ENCODE results near the gene LRRC27.

Gene LRRC27

GRCh38 chr10:132297526-132297925 is 34.5 kb upstream of the LRRC27 start:
- Mint-ChIP-seq H3K9me3 (ENCODE audit: low read depth) (no peaks in the 10 kb centered on the region), H3K27me3 (no peaks in the 10 kb centered on the region), H3K36me3 (peaks cover 2% of the 10 kb centered on the region), H3K4me3 (no peak overlapping the region), H3K27ac (no peak overlapping the region), H3K4me1 (ENCODE audit: low read depth) (peaks cover 3% of the 10 kb centered on the region)

GRCh38 chr10:132298038-132298881 is 33.7 kb upstream of the LRRC27 start:
- Mint-ChIP-seq H3K4me3 (no peak overlapping the region), H3K4me1 (ENCODE audit: low read depth) (peaks cover 3% of the 10 kb centered on the region), H3K27me3 (no peaks in the 10 kb centered on the region), H3K36me3 (peaks cover 2% of the 10 kb centered on the region), H3K9me3 (ENCODE audit: low read depth) (no peaks in the 10 kb centered on the region), H3K27ac (no peak overlapping the region)

- Mint-ChIP-seq H3K4me1 (ENCODE audit: low read depth) (peaks cover 3% of the 10 kb centered on the region), H3K36me3 (peaks cover 2% of the 10 kb centered on the region), H3K4me3 (no peak overlapping the region), H3K27ac (no peak overlapping the region), H3K27me3 (no peaks in the 10 kb centered on the region), H3K9me3 (ENCODE audit: low read depth) (no peaks in the 10 kb centered on the region)
These were observed 32.3 kb upstream of the LRRC27 start for GRCh38 chr10:132299371-132300336.

GRCh38 chr10:132300582-132300981 is 31.4 kb upstream of the LRRC27 start:
- Mint-ChIP-seq H3K27me3 (no peaks in the 10 kb centered on the region), H3K36me3 (no peaks in the 10 kb centered on the region), H3K9me3 (ENCODE audit: low read depth) (no peaks in the 10 kb centered on the region), H3K4me1 (ENCODE audit: low read depth) (peaks cover 4% of the 10 kb centered on the region), H3K27ac (no peak overlapping the region), H3K4me3 (no peak overlapping the region)

- H3K27me3 Mint-ChIP-seq, result no peaks in the 10 kb centered on the region
- no peak overlapping the region for H3K27ac Mint-ChIP-seq
- no peak overlapping the region for H3K4me3 Mint-ChIP-seq
- H3K36me3 Mint-ChIP-seq, result no peaks in the 10 kb centered on the region
- H3K4me1 Mint-ChIP-seq (ENCODE audit: low read depth), result peaks cover 7% of the 10 kb centered on the region
- H3K9me3 Mint-ChIP-seq (ENCODE audit: low read depth), result no peaks in the 10 kb centered on the region
These were observed 30.3 kb upstream of the LRRC27 start for GRCh38 chr10:132301371-132302330.

GRCh38 chr10:132302421-132303310 is 29.3 kb upstream of the LRRC27 start:
- H3K36me3 Mint-ChIP-seq, result no peaks in the 10 kb centered on the region
- peaks cover 7% of the 10 kb centered on the region for H3K4me1 Mint-ChIP-seq (ENCODE audit: low read depth)
- H3K9me3 Mint-ChIP-seq (ENCODE audit: low read depth), result no peaks in the 10 kb centered on the region
- no peak overlapping the region for H3K4me3 Mint-ChIP-seq
- no peaks in the 10 kb centered on the region for H3K27me3 Mint-ChIP-seq
- no peak overlapping the region for H3K27ac Mint-ChIP-seq

- peaks cover 7% of the 10 kb centered on the region for H3K4me1 Mint-ChIP-seq (ENCODE audit: low read depth)
- H3K27ac Mint-ChIP-seq, result no peak overlapping the region
- H3K4me3 Mint-ChIP-seq, result no peak overlapping the region
- no peaks in the 10 kb centered on the region for H3K9me3 Mint-ChIP-seq (ENCODE audit: low read depth)
- H3K36me3 Mint-ChIP-seq, result no peaks in the 10 kb centered on the region
- no peaks in the 10 kb centered on the region for H3K27me3 Mint-ChIP-seq
These were observed 28.5 kb upstream of the LRRC27 start for GRCh38 chr10:132303361-132304115.

GRCh38 chr10:132304756-132305509 is 27.1 kb upstream of the LRRC27 start:
- Mint-ChIP-seq H3K4me1 (ENCODE audit: low read depth) (peaks cover 7% of the 10 kb centered on the region), H3K36me3 (no peaks in the 10 kb centered on the region), H3K4me3 (no peak overlapping the region), H3K9me3 (ENCODE audit: low read depth) (no peaks in the 10 kb centered on the region), H3K27me3 (no peaks in the 10 kb centered on the region), H3K27ac (no peak overlapping the region)

GRCh38 chr10:132305654-132306342 is 26.2 kb upstream of the LRRC27 start:
- Mint-ChIP-seq H3K36me3 (no peaks in the 10 kb centered on the region), H3K4me3 (peak overlapping the region; percentile 90), H3K9me3 (ENCODE audit: low read depth) (no peaks in the 10 kb centered on the region), H3K4me1 (ENCODE audit: low read depth) (peaks cover 7% of the 10 kb centered on the region), H3K27me3 (no peaks in the 10 kb centered on the region), H3K27ac (no peak overlapping the region)

GRCh38 chr10:132306343-132306685 is 25.7 kb upstream of the LRRC27 start:
- Mint-ChIP-seq H3K9me3 (ENCODE audit: low read depth) (no peaks in the 10 kb centered on the region), H3K27me3 (no peaks in the 10 kb centered on the region), H3K4me3 (peak overlapping the region; percentile 90), H3K36me3 (no peaks in the 10 kb centered on the region), H3K4me1 (ENCODE audit: low read depth) (peaks cover 7% of the 10 kb centered on the region), H3K27ac (no peak overlapping the region)

- Mint-ChIP-seq H3K4me1 (ENCODE audit: low read depth) (peaks cover 7% of the 10 kb centered on the region), H3K4me3 (peak overlapping the region; percentile 90), H3K27me3 (no peaks in the 10 kb centered on the region), H3K36me3 (no peaks in the 10 kb centered on the region), H3K27ac (peak overlapping the region; percentile 64), H3K9me3 (ENCODE audit: low read depth) (no peaks in the 10 kb centered on the region)
These were observed 24.9 kb upstream of the LRRC27 start for GRCh38 chr10:132306864-132307751.

Measured in activated naive CD8-positive, alpha-beta T cell (primary cell).